ENCODE results near the gene MED15. TPM values are rescaled to one million over a fixed set of nuclear protein-coding genes. Genes with fewer than 3 reads are reported as not detected.

The MED15 gene
- total and polyA plus RNA-seq, 2 of the 8 experiments (the other 6 are each of a cell fraction or from before 2014, with no cell fraction given) = 28.3 to 57.1 TPM

- no peak for TF ChIP-seq JUN (IDR thresholded peaks at IDR 0.05; ENCODE audit: low read depth, low read length)
- 0 out of 2 replicates have a peak, but pooled peaks have one; percentile 9 for TF ChIP-seq GABPA (IDR thresholded peaks at IDR 0.05; ENCODE audit: borderline replicate concordance, insufficient read depth, low read length)
- TF ChIP-seq ASH2L (IDR thresholded peaks at IDR 0.05; ENCODE audit: low read length) = no peak
- TF ChIP-seq RXRA (IDR thresholded peaks at IDR 0.05; ENCODE audit: insufficient read depth, low read depth, low read length) = no peak
Measured at GRCh38 chr22:20494978-20495860, 12.2 kb upstream of the MED15 start, which contains the start of gene KLHL22 (continued).

Measured in H1 (cell line).